ENCODE results near the gene TTC21A. TPM values are rescaled to one million over a fixed set of nuclear protein-coding genes. Genes with fewer than 3 reads are reported as not detected.
A peak's percentile ranks its signal among the peaks of the same experiment; 100 is the strongest.

TTC21A gene
- total RNA-seq, 1 donor from 2014 or later: 12.3 TPM

- no peak for DNase-seq (ENCODE audit: low spot score in 2 of 2, unreplicated experiment in 2 of 2)
- no peak for TF ChIP-seq CTCF (IDR thresholded peaks at IDR 0.05; ENCODE audit: unreplicated experiment)
- H3K36me3 Mint-ChIP-seq: no peaks in the 10 kb centered on the region
- H3K4me1 Mint-ChIP-seq: peaks cover 14% of the 10 kb centered on the region
- peaks cover 6% of the 10 kb centered on the region for H3K9me3 Mint-ChIP-seq
- H3K27me3 Mint-ChIP-seq (ENCODE audit: low read depth): no peaks in the 10 kb centered on the region
- H3K4me3 Mint-ChIP-seq: no peak overlapping the region
- H3K27ac Mint-ChIP-seq: no peak overlapping the region
Measured at GRCh38 chr3:39164414-39164813, 56.9 kb downstream of the TTC21A start.

- DNase-seq (ENCODE audit: low spot score in 2 of 2, unreplicated experiment in 2 of 2): no peak
- no peaks in the 10 kb centered on the region for H3K27me3 Mint-ChIP-seq (ENCODE audit: low read depth)
- H3K4me1 Mint-ChIP-seq: peaks cover 14% of the 10 kb centered on the region
- H3K9me3 Mint-ChIP-seq: peaks cover 6% of the 10 kb centered on the region
- no peak for TF ChIP-seq CTCF (IDR thresholded peaks at IDR 0.05; ENCODE audit: unreplicated experiment)
- H3K36me3 Mint-ChIP-seq: no peaks in the 10 kb centered on the region
- no peak overlapping the region for H3K4me3 Mint-ChIP-seq
- H3K27ac Mint-ChIP-seq: peak overlapping the region; percentile 5
Measured at GRCh38 chr3:39165518-39165917, 58.0 kb downstream of the TTC21A start.

- H3K4me1 Mint-ChIP-seq: peaks cover 14% of the 10 kb centered on the region
- peak overlapping the region; percentile 15 for H3K27ac Mint-ChIP-seq
- DNase-seq (ENCODE audit: low spot score in 2 of 2, unreplicated experiment in 2 of 2): no peak
- no peak for TF ChIP-seq CTCF (IDR thresholded peaks at IDR 0.05; ENCODE audit: unreplicated experiment)
- H3K27me3 Mint-ChIP-seq (ENCODE audit: low read depth): no peaks in the 10 kb centered on the region
- no peak overlapping the region for H3K4me3 Mint-ChIP-seq
- peaks cover 6% of the 10 kb centered on the region for H3K9me3 Mint-ChIP-seq
- H3K36me3 Mint-ChIP-seq: no peaks in the 10 kb centered on the region
Measured at GRCh38 chr3:39166134-39166710, 58.7 kb downstream of the TTC21A start.

- Mint-ChIP-seq H3K27ac (no peak overlapping the region), H3K36me3 (no peaks in the 10 kb centered on the region), H3K4me1 (peaks cover 14% of the 10 kb centered on the region), H3K27me3 (ENCODE audit: low read depth) (no peaks in the 10 kb centered on the region), H3K9me3 (peaks cover 6% of the 10 kb centered on the region), H3K4me3 (no peak overlapping the region)
- DNase-seq (ENCODE audit: low spot score in 2 of 2, unreplicated experiment in 2 of 2): no peak
- TF ChIP-seq CTCF (IDR thresholded peaks at IDR 0.05; ENCODE audit: unreplicated experiment): no peak
Measured at GRCh38 chr3:39166932-39167532, 59.6 kb downstream of the TTC21A start.

GRCh38 chr3:39168156-39168780, 60.8 kb downstream of the TTC21A start:
- peaks cover 14% of the 10 kb centered on the region for H3K4me1 Mint-ChIP-seq
- H3K36me3 Mint-ChIP-seq: no peaks in the 10 kb centered on the region
- no peak overlapping the region for H3K27ac Mint-ChIP-seq
- no peak overlapping the region for H3K4me3 Mint-ChIP-seq
- no peak for TF ChIP-seq CTCF (IDR thresholded peaks at IDR 0.05; ENCODE audit: unreplicated experiment)
- H3K27me3 Mint-ChIP-seq (ENCODE audit: low read depth): no peaks in the 10 kb centered on the region
- peaks cover 4% of the 10 kb centered on the region for H3K9me3 Mint-ChIP-seq
- no peak for DNase-seq (ENCODE audit: low spot score in 2 of 2, unreplicated experiment in 2 of 2)
